ENCODE measurements around the gene MBD3L1.

GRCh38 chr19:8890260-8890659 is 58.1 kb downstream of the MBD3L1 start:
- no peak for TF ChIP-seq CTCF (conservative IDR thresholded peaks at IDR 0.05; ENCODE audit: low read length)
- TF ChIP-seq EZH2phosphoT487 (IDR thresholded peaks at IDR 0.05; ENCODE audit: borderline replicate concordance, low read depth, low read length), result no peak
